PC-9 (cell line): ENCODE results near the gene B4GALNT3.

ENCODE experiments used
- EZH2 ChIP-seq: fragments of 200-600 bp; sonication (generic); IDR thresholded peaks from 2 replicates; pipeline ENCODE4 v1.8.0; 2017; ENCODE audit warnings: antibody characterized with exemption, low read depth
- TF ChIP-seq, protein P1 (sequence below): fragments of 200-600 bp; sonication (generic); conservative IDR thresholded peaks from 2 replicates; pipeline ENCODE4 v1.6.1; 2017; ENCODE audit warnings: mixed run types, antibody characterized with exemption, mild to moderate bottlenecking, moderate library complexity

DNA sequence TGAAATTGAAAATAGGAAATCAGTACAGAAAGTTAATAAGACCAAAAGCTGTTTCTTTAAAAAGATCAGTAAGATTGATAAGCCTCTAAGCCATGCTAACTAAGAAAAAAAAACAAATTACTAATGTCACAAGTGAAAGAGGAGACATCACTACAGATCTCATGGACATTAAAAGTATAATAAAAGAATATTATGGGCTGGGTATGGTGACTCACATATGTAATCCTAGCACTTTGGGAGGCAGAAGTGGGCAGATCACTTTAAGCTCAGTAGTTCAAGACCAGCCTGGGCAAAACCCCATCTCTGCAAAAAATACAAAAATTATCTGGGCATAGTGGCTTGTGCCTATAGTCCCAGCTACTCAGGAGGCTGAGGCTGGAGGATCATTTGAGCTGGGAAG lies 30.5 kb downstream of the B4GALNT3 start:
- TF ChIP-seq, protein P1, sequence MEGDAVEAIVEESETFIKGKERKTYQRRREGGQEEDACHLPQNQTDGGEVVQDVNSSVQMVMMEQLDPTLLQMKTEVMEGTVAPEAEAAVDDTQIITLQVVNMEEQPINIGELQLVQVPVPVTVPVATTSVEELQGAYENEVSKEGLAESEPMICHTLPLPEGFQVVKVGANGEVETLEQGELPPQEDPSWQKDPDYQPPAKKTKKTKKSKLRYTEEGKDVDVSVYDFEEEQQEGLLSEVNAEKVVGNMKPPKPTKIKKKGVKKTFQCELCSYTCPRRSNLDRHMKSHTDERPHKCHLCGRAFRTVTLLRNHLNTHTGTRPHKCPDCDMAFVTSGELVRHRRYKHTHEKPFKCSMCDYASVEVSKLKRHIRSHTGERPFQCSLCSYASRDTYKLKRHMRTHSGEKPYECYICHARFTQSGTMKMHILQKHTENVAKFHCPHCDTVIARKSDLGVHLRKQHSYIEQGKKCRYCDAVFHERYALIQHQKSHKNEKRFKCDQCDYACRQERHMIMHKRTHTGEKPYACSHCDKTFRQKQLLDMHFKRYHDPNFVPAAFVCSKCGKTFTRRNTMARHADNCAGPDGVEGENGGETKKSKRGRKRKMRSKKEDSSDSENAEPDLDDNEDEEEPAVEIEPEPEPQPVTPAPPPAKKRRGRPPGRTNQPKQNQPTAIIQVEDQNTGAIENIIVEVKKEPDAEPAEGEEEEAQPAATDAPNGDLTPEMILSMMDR, result no peak
- TF ChIP-seq EZH2, result no peak
